Neural crest cell (in vitro differentiated cells): ENCODE data around the gene RPN2. TPM values are rescaled to one million over a fixed set of nuclear protein-coding genes. Genes with fewer than 3 reads are reported as not detected.

Experiments
- DNase-seq: peaks from one replicate; pipeline ENCODE4 v3.0.0; 2021; ENCODE audit warnings: low read depth, mixed read lengths, low spot score
- H3K27ac Mint-ChIP-seq: one replicate; pipeline ENCODE4 v1.8.0; 2021; ENCODE audit warnings: mild to moderate bottlenecking, mixed read lengths; ENCODE audit not compliant: unreplicated experiment
- H3K27me3 Mint-ChIP-seq: 2 replicates; pipeline ENCODE4 v1.8.0; 2021; ENCODE audit warnings: low read depth, mild to moderate bottlenecking, mixed read lengths
- H3K36me3 Mint-ChIP-seq: 2 replicates; pipeline ENCODE4 v1.8.0; 2021; ENCODE audit warnings: low read depth, mild to moderate bottlenecking, mixed read lengths
- H3K4me1 Mint-ChIP-seq: 2 replicates; pipeline ENCODE4 v1.8.0; 2021; ENCODE audit warnings: mixed read lengths
- H3K4me3 Mint-ChIP-seq: one replicate; pipeline ENCODE4 v1.8.0; 2021; ENCODE audit warnings: mild to moderate bottlenecking, mixed read lengths
- H3K9me3 Mint-ChIP-seq: 2 replicates; pipeline ENCODE4 v1.8.0; 2021; ENCODE audit warnings: mixed read lengths
- CTCF ChIP-seq: fragments of 200-600 bp; sonication (generic); conservative IDR thresholded peaks from 2 replicates; pipeline ENCODE4 v1.5.0; 2021; ENCODE audit warnings: antibody characterized with exemption, mild to moderate bottlenecking
- total RNA-seq: library from RNA; stranded (reverse); gene quantifications from 2 replicates; pipeline ENCODE4 v1.2.1, GENCODE V29; 2021

The RPN2 gene
- total RNA-seq, 1 donor from 2014 or later, result 203 TPM

- no peak for TF ChIP-seq CTCF
- Mint-ChIP-seq H3K27ac (no peak overlapping the region), H3K9me3 (no peaks in the 10 kb centered on the region), H3K36me3 (peaks cover 14% of the 10 kb centered on the region), H3K4me1 (peaks cover 21% of the 10 kb centered on the region), H3K4me3 (no peak overlapping the region), H3K27me3 (no peaks in the 10 kb centered on the region)
- DNase-seq, result no peak
Measured at GRCh38 chr20:37218976-37219375, 39.8 kb downstream of the RPN2 start.

GRCh38 chr20:37219751-37220668 lies 40.9 kb downstream of the RPN2 start:
- H3K4me3 Mint-ChIP-seq, result no peak overlapping the region
- DNase-seq, result no peak
- no peak overlapping the region for H3K27ac Mint-ChIP-seq
- TF ChIP-seq CTCF, result no peak
- no peaks in the 10 kb centered on the region for H3K9me3 Mint-ChIP-seq
- no peaks in the 10 kb centered on the region for H3K27me3 Mint-ChIP-seq
- H3K4me1 Mint-ChIP-seq, result peaks cover 21% of the 10 kb centered on the region
- H3K36me3 Mint-ChIP-seq, result peaks cover 13% of the 10 kb centered on the region

- peaks cover 21% of the 10 kb centered on the region for H3K4me1 Mint-ChIP-seq
- H3K4me3 Mint-ChIP-seq, result no peak overlapping the region
- no peaks in the 10 kb centered on the region for H3K9me3 Mint-ChIP-seq
- no peak overlapping the region for H3K27ac Mint-ChIP-seq
- H3K36me3 Mint-ChIP-seq, result peaks cover 18% of the 10 kb centered on the region
- no peak for TF ChIP-seq CTCF
- DNase-seq, result no peak
- H3K27me3 Mint-ChIP-seq, result no peaks in the 10 kb centered on the region
Measured at GRCh38 chr20:37220731-37221130, 41.6 kb downstream of the RPN2 start.

- H3K36me3 Mint-ChIP-seq, result peaks cover 18% of the 10 kb centered on the region
- TF ChIP-seq CTCF, result no peak
- peaks cover 21% of the 10 kb centered on the region for H3K4me1 Mint-ChIP-seq
- H3K4me3 Mint-ChIP-seq, result no peak overlapping the region
- H3K9me3 Mint-ChIP-seq, result no peaks in the 10 kb centered on the region
- H3K27ac Mint-ChIP-seq, result no peak overlapping the region
- no peak for DNase-seq
- H3K27me3 Mint-ChIP-seq, result no peaks in the 10 kb centered on the region
Measured at GRCh38 chr20:37222086-37222485, 43.0 kb downstream of the RPN2 start.

GRCh38 chr20:37223053-37223452 lies 43.9 kb downstream of the RPN2 start:
- H3K27ac Mint-ChIP-seq, result no peak overlapping the region
- H3K27me3 Mint-ChIP-seq, result no peaks in the 10 kb centered on the region
- H3K36me3 Mint-ChIP-seq, result peaks cover 18% of the 10 kb centered on the region
- DNase-seq, result no peak
- no peaks in the 10 kb centered on the region for H3K9me3 Mint-ChIP-seq
- TF ChIP-seq CTCF, result no peak
- no peak overlapping the region for H3K4me3 Mint-ChIP-seq
- H3K4me1 Mint-ChIP-seq, result peaks cover 21% of the 10 kb centered on the region
